CD14-positive monocyte (primary cell): ENCODE results near the gene GPR17. TPM values are rescaled to one million over a fixed set of nuclear protein-coding genes. Genes with fewer than 3 reads are reported as not detected.

ENCODE experiments used
- DNase-seq, 3 donors: peaks; one replicate each; pipeline ENCODE4 v3.0.0-alpha.2; 2011 to 2022
- H2AFZ ChIP-seq: 2 replicates; pipeline ENCODE4 v1.6.0; 2012; ENCODE audit warnings: mild to moderate bottlenecking, low read depth, low read length, inconsistent platforms; ENCODE audit not compliant: insufficient read depth, poor library complexity, severe bottlenecking
- H3K27ac ChIP-seq, 2 donors: 1 replicate in 1 of 2; 2 replicates in 1 of 2; pipeline ENCODE4 v1.5.1; 2012 to 2013; ENCODE audit warnings: low read length in 2 of 2, control low read depth in 1 of 2, inconsistent platforms in 1 of 2, low read depth in 1 of 2, mild to moderate bottlenecking in 1 of 2
- H3K27me3 ChIP-seq, 2 donors: one replicate each; pipeline versions ENCODE4 v1.6.0 to v1.6.1; 2011 to 2013; ENCODE audit warnings: low read length in 2 of 2; ENCODE audit not compliant: control insufficient read depth in 2 of 2, insufficient read depth in 2 of 2
- H3K36me3 ChIP-seq, 2 donors: replicated peaks in 1 of 2; 1 replicate in 1 of 2; 2 replicates in 1 of 2; pipeline versions ENCODE4 v1.5.1 to v1.6.1; 2012 to 2013; ENCODE audit warnings: low read length in 2 of 2, control low read depth in 1 of 2, inconsistent platforms in 1 of 2, mild to moderate bottlenecking in 1 of 2; ENCODE audit not compliant: insufficient read depth in 2 of 2, control insufficient read depth in 1 of 2
- H3K4me1 ChIP-seq, 2 donors: 1 replicate in 1 of 2; 2 replicates in 1 of 2; pipeline versions ENCODE4 v1.5.1 to v1.6.1; 2012 to 2013; ENCODE audit warnings: low read length in 2 of 2, control low read depth in 1 of 2, inconsistent platforms in 1 of 2, mild to moderate bottlenecking in 1 of 2, moderate library complexity in 1 of 2; ENCODE audit not compliant: insufficient read depth in 2 of 2, control insufficient read depth in 1 of 2
- H3K4me2 ChIP-seq: replicated peaks from 2 replicates; pipeline ENCODE3; 2012; ENCODE audit warnings: low read length, moderate library complexity, mild to moderate bottlenecking; ENCODE audit not compliant: poor library complexity, severe bottlenecking; ENCODE audit errors: extremely low read depth
- H3K4me3 ChIP-seq, 3 experiments: fragments of 200-600 bp in 1 of 3; sonication (generic) in 1 of 3; replicated peaks in 1 of 3; 1 replicate in 2 of 3; 2 replicates in 1 of 3; pipeline ENCODE4 v1.5.1; 2011 to 2013; ENCODE audit warnings: low read length in 3 of 3, mild to moderate bottlenecking in 3 of 3, control low read depth in 2 of 3, low read depth in 2 of 3, inconsistent platforms in 1 of 3, moderate library complexity in 1 of 3
- H3K79me2 ChIP-seq: 2 replicates; pipeline ENCODE4 v1.6.0; 2012; ENCODE audit warnings: mild to moderate bottlenecking, control low read depth, inconsistent platforms, low read length, moderate library complexity; ENCODE audit not compliant: insufficient read depth
- H3K9ac ChIP-seq: 2 replicates; pipeline ENCODE4 v1.6.0; 2017; ENCODE audit warnings: low read length, mild to moderate bottlenecking; ENCODE audit not compliant: insufficient read depth, poor library complexity, severe bottlenecking
- H3K9me3 ChIP-seq, 2 donors: replicated peaks in 1 of 2; 1 replicate in 1 of 2; 2 replicates in 1 of 2; pipeline versions ENCODE4 v1.5.1 to v1.6.1; 2012 to 2013; ENCODE audit warnings: low read length in 2 of 2, control low read depth in 1 of 2; ENCODE audit not compliant: control insufficient read depth in 1 of 2, insufficient read depth in 1 of 2
- H4K20me1 ChIP-seq: 2 replicates; pipeline ENCODE4 v1.6.0; 2012; ENCODE audit warnings: mild to moderate bottlenecking, low read length, control low read depth, moderate library complexity; ENCODE audit not compliant: insufficient read depth
- H3K27ac Mint-ChIP-seq, 7 donors: one replicate each; pipeline ENCODE4 v1.8.0; 2020; ENCODE audit warnings: mild to moderate bottlenecking in 7 of 7, mixed read lengths in 7 of 7, moderate library complexity in 6 of 7, inconsistent platforms in 2 of 7
- H3K27me3 Mint-ChIP-seq, 3 donors: one replicate each; pipeline ENCODE4 v1.8.0; 2021 to 2022; ENCODE audit warnings: low read depth in 3 of 3, mild to moderate bottlenecking in 3 of 3, mixed read lengths in 3 of 3, moderate library complexity in 3 of 3, inconsistent platforms in 1 of 3
- H3K36me3 Mint-ChIP-seq, 2 donors: one replicate each; pipeline ENCODE4 v1.8.0; 2020; ENCODE audit warnings: mixed read lengths in 2 of 2, inconsistent platforms in 1 of 2, mild to moderate bottlenecking in 1 of 2
- H3K4me1 Mint-ChIP-seq: one replicate; pipeline ENCODE4 v1.8.0; 2020; ENCODE audit warnings: mild to moderate bottlenecking, mixed read lengths
- H3K4me3 Mint-ChIP-seq, 2 donors: one replicate each; pipeline ENCODE4 v1.8.0; 2020; ENCODE audit warnings: mild to moderate bottlenecking in 2 of 2, mixed read lengths in 2 of 2, moderate library complexity in 1 of 2
- H3K9me3 Mint-ChIP-seq, 7 donors: one replicate each; pipeline ENCODE4 v1.8.0; 2020 to 2022; ENCODE audit warnings: mixed read lengths in 7 of 7, mild to moderate bottlenecking in 6 of 7, moderate library complexity in 6 of 7, inconsistent platforms in 2 of 7
- WGBS: methylation state at CpG from one replicate; pipeline ENCODE4 v1.1.5; 2013; ENCODE audit warnings: missing lambda C conversion rate; ENCODE audit not compliant: insufficient coverage; 5-methylcytosine and 5-hydroxymethylcytosine counted together
- intact Hi-C, 2 donors: fragments of 100-400 bp; cut with micrococcal nuclease; formaldehyde crosslinking; loops; one replicate each; pipeline versions ENCODE4 v1.15.0 to v1.15.1; 2023
- polyA plus RNA-seq, 3 donors: library from polyadenylated mRNA; depleted of rRNA in 1 of 3; unstranded in 2 of 3; stranded (reverse) in 1 of 3; fragments of 300-500 nt in 2 of 3; fragments of >200 nt in 1 of 3; fragmentation: Illumina TruSeq in 2 of 3; gene quantifications; 1 replicate in 2 of 3; 2 replicates in 1 of 3; pipeline ENCODE4 v1.2.3, GENCODE V29; 2012 to 2021
- TF ChIP-seq, protein P1 (sequence below): fragments of 200-600 bp; IDR thresholded peaks from one replicate; pipeline ENCODE4 v1.8.0; 2022; ENCODE audit warnings: antibody characterized with exemption, mild to moderate bottlenecking

GPR17 gene
- polyA plus RNA-seq, 3 donors, result 0.07 TPM; not detected in 2

GRCh38 chr2:127678991-127679390, 33.0 kb downstream of the GPR17 start:
- TF ChIP-seq, protein P1, sequence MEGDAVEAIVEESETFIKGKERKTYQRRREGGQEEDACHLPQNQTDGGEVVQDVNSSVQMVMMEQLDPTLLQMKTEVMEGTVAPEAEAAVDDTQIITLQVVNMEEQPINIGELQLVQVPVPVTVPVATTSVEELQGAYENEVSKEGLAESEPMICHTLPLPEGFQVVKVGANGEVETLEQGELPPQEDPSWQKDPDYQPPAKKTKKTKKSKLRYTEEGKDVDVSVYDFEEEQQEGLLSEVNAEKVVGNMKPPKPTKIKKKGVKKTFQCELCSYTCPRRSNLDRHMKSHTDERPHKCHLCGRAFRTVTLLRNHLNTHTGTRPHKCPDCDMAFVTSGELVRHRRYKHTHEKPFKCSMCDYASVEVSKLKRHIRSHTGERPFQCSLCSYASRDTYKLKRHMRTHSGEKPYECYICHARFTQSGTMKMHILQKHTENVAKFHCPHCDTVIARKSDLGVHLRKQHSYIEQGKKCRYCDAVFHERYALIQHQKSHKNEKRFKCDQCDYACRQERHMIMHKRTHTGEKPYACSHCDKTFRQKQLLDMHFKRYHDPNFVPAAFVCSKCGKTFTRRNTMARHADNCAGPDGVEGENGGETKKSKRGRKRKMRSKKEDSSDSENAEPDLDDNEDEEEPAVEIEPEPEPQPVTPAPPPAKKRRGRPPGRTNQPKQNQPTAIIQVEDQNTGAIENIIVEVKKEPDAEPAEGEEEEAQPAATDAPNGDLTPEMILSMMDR, result no peak
- no peaks in the 10 kb centered on the region for H3K79me2 ChIP-seq
- H2AFZ ChIP-seq, result no peak overlapping the region
- no peak overlapping the region for H3K4me2 ChIP-seq
- peaks cover 20 to 52% of the 10 kb centered on the region in 2 donors for H3K27me3 ChIP-seq
- no peak overlapping the region for H3K9ac ChIP-seq
- H3K4me3 ChIP-seq, result no peak overlapping the region
- Mint-ChIP-seq H3K4me1 (peaks cover 21% of the 10 kb centered on the region), H3K27me3 (peaks cover 49 to 69% (median 51%) of the 10 kb centered on the region in 3 donors), H3K9me3 (peaks cover 0 to 10% (median 6%) of the 10 kb centered on the region in 7 donors), H3K36me3 (peaks cover 3 to 11% of the 10 kb centered on the region in 2 donors), H3K4me3 (no peak overlapping the region), H3K27ac (no peak overlapping the region)
- no peak overlapping the region for H3K27ac ChIP-seq
- peaks cover 5 to 7% of the 10 kb centered on the region in 2 donors for H3K9me3 ChIP-seq
- intact Hi-C loops, result no loop called here
- H4K20me1 ChIP-seq, result no peaks in the 10 kb centered on the region
- H3K36me3 ChIP-seq, result no peaks in the 10 kb centered on the region
- peaks cover 7 to 13% of the 10 kb centered on the region in 2 donors for H3K4me1 ChIP-seq
- DNase-seq, result no peak
- 98% methylated on average over 6 of the region's 6 CpGs for WGBS

DNA sequence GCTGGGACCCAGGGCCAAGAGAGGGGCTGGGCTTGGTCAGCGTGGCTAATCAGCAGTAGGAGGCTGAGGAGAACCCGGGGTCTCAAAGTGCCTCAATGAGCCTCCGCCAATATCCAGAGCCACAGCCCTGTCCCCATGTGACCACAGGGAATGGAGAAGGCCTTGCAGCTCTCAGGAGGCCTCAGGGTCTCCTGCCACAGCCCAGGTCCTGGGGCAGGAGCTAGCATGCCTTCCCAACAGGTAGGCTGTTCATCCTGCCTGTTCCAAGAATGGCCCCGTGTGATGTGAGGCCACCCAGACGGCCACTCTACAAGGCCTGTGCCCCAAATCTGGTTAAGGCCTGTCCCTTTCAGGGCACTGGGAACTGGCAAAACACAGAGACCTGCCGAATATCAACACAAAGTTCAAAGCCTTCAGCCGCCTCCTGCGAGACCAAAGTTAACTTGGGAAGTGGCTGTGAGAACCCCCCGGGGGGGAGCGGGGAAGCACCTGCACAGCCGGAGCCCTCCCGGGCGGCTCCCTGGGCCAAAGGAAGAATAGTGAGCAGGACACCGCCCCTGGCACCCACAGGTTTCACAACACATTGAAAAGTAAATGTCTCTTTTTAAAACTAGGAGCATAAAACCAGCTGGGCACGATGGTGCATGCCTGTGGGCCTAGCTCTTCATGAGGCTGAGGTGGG, 33.9 kb downstream of the GPR17 start:
- TF ChIP-seq, protein P1, result no peak
- Histone ChIP-seq H2AFZ (no peak overlapping the region), H3K4me3 (no peak overlapping the region), H3K9me3 (peaks cover 5 to 7% of the 10 kb centered on the region in 2 donors), H3K36me3 (no peaks in the 10 kb centered on the region), H3K79me2 (no peaks in the 10 kb centered on the region), H4K20me1 (no peaks in the 10 kb centered on the region), H3K27ac (no peak overlapping the region), H3K4me2 (no peak overlapping the region), H3K27me3 (peaks cover 16 to 46% of the 10 kb centered on the region in 2 donors), H3K4me1 (peaks cover 4 to 6% of the 10 kb centered on the region in 2 donors), H3K9ac (no peak overlapping the region)
- Mint-ChIP-seq H3K36me3 (peaks cover 0 to 7% of the 10 kb centered on the region in 2 donors), H3K4me3 (no peak overlapping the region), H3K27ac (no peak overlapping the region), H3K4me1 (peaks cover 17% of the 10 kb centered on the region), H3K9me3 (peaks cover 0 to 6% (median 1%) of the 10 kb centered on the region in 7 donors), H3K27me3 (peaks cover 43 to 60% (median 45%) of the 10 kb centered on the region in 3 donors)
- 96% methylated on average over 12 of the region's 15 CpGs for WGBS
- no peak for DNase-seq
- intact Hi-C loops, result no loop called here
